IMR-90 (cell line): Measurements from ENCODE around the gene CDH23. TPM values are rescaled to one million over a fixed set of nuclear protein-coding genes. Genes with fewer than 3 reads are reported as not detected.

Experiments
- ATAC-seq: fragments of 200-7000 bp; cut with Tn5 transposase; 2 replicates; pipeline ENCODE4 v1.9.1; 2020; ENCODE audit warnings: low read depth, mild to moderate bottlenecking, moderate library complexity
- BruUV-seq: library from RNA; stranded (reverse); fragments of 400-500 nt; replicated peaks from 2 replicates; lab custom pipeline; 2021; lab: Mats Ljungman, UMichigan
- CTCF ChIA-PET: fragments of 300-600 bp; formaldehyde crosslinking; extraction: SDS; loops from one replicate; lab custom pipeline; 2021; ENCODE audit warnings: antibody characterized with exemption; lab: Yijun Ruan, JAX
- POLR2A ChIA-PET: fragments of 300-600 bp; sonication (Branson Sonifier 250); formaldehyde crosslinking; loops from one replicate; lab custom pipeline; 2022; ENCODE audit warnings: antibody characterized with exemption; ENCODE audit not compliant: unreplicated experiment; lab: Charles Lee
- DNase-seq: peaks from one replicate; pipeline ENCODE4 v3.0.0; 2013
- H2AFZ ChIP-seq: replicated peaks from 2 replicates; pipeline ENCODE3; 2013; ENCODE audit warnings: low read length, mild to moderate bottlenecking; ENCODE audit not compliant: poor library complexity
- H2AK5ac ChIP-seq: 2 replicates; pipeline ENCODE4 v1.6.1; 2013; ENCODE audit warnings: low read depth, low read length, inconsistent platforms
- H2AK9ac ChIP-seq: replicated peaks from 2 replicates; pipeline ENCODE3; 2013; ENCODE audit warnings: mild to moderate bottlenecking, low read depth, low read length, moderate library complexity; ENCODE audit not compliant: poor library complexity
- H2BK120ac ChIP-seq: 2 replicates; pipeline ENCODE4 v1.6.1; 2013; ENCODE audit warnings: low read depth, low read length, inconsistent platforms
- H2BK15ac ChIP-seq: 3 replicates; pipeline ENCODE4 v1.6.1; 2013; ENCODE audit warnings: low read depth, low read length, inconsistent platforms
- H2BK20ac ChIP-seq: 2 replicates; pipeline ENCODE4 v1.6.1; 2013; ENCODE audit warnings: low read depth, mild to moderate bottlenecking, inconsistent platforms, low read length, moderate library complexity
- H2BK5ac ChIP-seq: 2 replicates; pipeline ENCODE4 v1.6.1; 2013; ENCODE audit warnings: mild to moderate bottlenecking, low read depth, low read length, inconsistent platforms; ENCODE audit not compliant: poor library complexity, severe bottlenecking
- H3K14ac ChIP-seq: replicated peaks from 2 replicates; pipeline ENCODE4 v1.6.1; 2013; ENCODE audit warnings: low read depth, low read length, inconsistent platforms
- H3K18ac ChIP-seq: 2 replicates; pipeline ENCODE4 v1.6.1; 2013; ENCODE audit warnings: low read depth, low read length, control low read depth
- H3K23ac ChIP-seq: 2 replicates; pipeline ENCODE4 v1.6.1; 2013; ENCODE audit warnings: low read depth, low read length, inconsistent platforms
- H3K27ac ChIP-seq: 2 replicates; pipeline ENCODE4 v1.5.1; 2013; ENCODE audit warnings: mild to moderate bottlenecking, control low read depth, low read length; ENCODE audit not compliant: insufficient read depth
- H3K27me3 ChIP-seq: 2 replicates; pipeline ENCODE4 v1.6.1; 2013; ENCODE audit warnings: low read length; ENCODE audit not compliant: control insufficient read depth, insufficient read depth
- H3K36me3 ChIP-seq: 2 replicates; pipeline ENCODE4 v1.6.1; 2013; ENCODE audit warnings: low read length, mixed read lengths; ENCODE audit not compliant: control insufficient read depth, insufficient read depth
- H3K4ac ChIP-seq: 2 replicates; pipeline ENCODE4 v1.6.1; 2013; ENCODE audit warnings: low read depth, low read length, inconsistent platforms
- H3K4me1 ChIP-seq: 2 replicates; pipeline ENCODE4 v1.6.1; 2013; ENCODE audit warnings: low read length, mixed read lengths; ENCODE audit not compliant: control insufficient read depth, insufficient read depth
- H3K4me2 ChIP-seq: 2 replicates; pipeline ENCODE4 v1.6.1; 2013; ENCODE audit warnings: low read depth, mild to moderate bottlenecking, control low read depth, low read length, moderate library complexity
- H3K4me3 ChIP-seq: 2 replicates; pipeline ENCODE4 v1.5.1; 2013; ENCODE audit warnings: low read depth, mild to moderate bottlenecking, control low read depth, low read length, moderate library complexity; ENCODE audit not compliant: insufficient read depth
- H3K56ac ChIP-seq: 2 replicates; pipeline ENCODE4 v1.6.1; 2013; ENCODE audit warnings: low read length, inconsistent platforms; ENCODE audit not compliant: insufficient read depth; ENCODE audit errors: extremely low read depth
- H3K79me1 ChIP-seq, 2 experiments: 2 replicates each; pipeline ENCODE4 v1.6.1; 2013; ENCODE audit warnings: low read length in 2 of 2, inconsistent platforms in 1 of 2, low read depth in 1 of 2
- H3K9ac ChIP-seq: 2 replicates; pipeline ENCODE4 v1.6.1; 2013; ENCODE audit warnings: low read depth, low read length, control low read depth
- H3K9me1 ChIP-seq: 2 replicates; pipeline ENCODE4 v1.6.1; 2013; ENCODE audit warnings: low read length, inconsistent platforms; ENCODE audit not compliant: insufficient read depth
- H3K9me3 ChIP-seq: 2 replicates; pipeline ENCODE4 v1.6.1; 2013; ENCODE audit warnings: low read length; ENCODE audit not compliant: control insufficient read depth, insufficient read depth
- H4K20me1 ChIP-seq: 2 replicates; pipeline ENCODE4 v1.6.1; 2013; ENCODE audit warnings: low read length, inconsistent platforms; ENCODE audit not compliant: insufficient read depth
- H4K5ac ChIP-seq: 2 replicates; pipeline ENCODE4 v1.6.1; 2013; ENCODE audit warnings: mild to moderate bottlenecking, low read depth, low read length, control low read depth
- H4K8ac ChIP-seq, 2 experiments: 2 replicates each; pipeline ENCODE4 v1.6.1; 2013; ENCODE audit warnings: low read depth in 2 of 2, low read length in 2 of 2, control low read depth in 1 of 2, inconsistent platforms in 1 of 2
- H4K91ac ChIP-seq: 2 replicates; pipeline ENCODE4 v1.6.1; 2013; ENCODE audit warnings: low read depth, low read length, inconsistent platforms; ENCODE audit not compliant: insufficient read depth
- BHLHE40 ChIP-seq: fragments of 150-350 bp; IDR thresholded peaks from 2 replicates; pipeline ENCODE4 v1.6.1; 2016; ENCODE audit warnings: mild to moderate bottlenecking, low read depth, low read length
- CEBPB ChIP-seq: IDR thresholded peaks from 2 replicates; pipeline ENCODE4 v1.6.1; 2012; ENCODE audit warnings: low read depth, low read length, improper control_type of control experiment
- NFE2L2 ChIP-seq: fragments of 150-350 bp; IDR thresholded peaks from 2 replicates; pipeline ENCODE4 v1.6.1; 2016; ENCODE audit warnings: low read depth, mild to moderate bottlenecking, low read length
- POLR2A ChIP-seq: IDR thresholded peaks from 2 replicates; pipeline ENCODE4 v1.6.1; 2012; ENCODE audit warnings: mild to moderate bottlenecking, low read depth, low read length
- RCOR1 ChIP-seq: IDR thresholded peaks from 2 replicates; pipeline ENCODE4 v1.6.1; 2012; ENCODE audit warnings: mild to moderate bottlenecking, low read length, improper control_type of control experiment; ENCODE audit not compliant: insufficient replicate concordance
- WGBS, 2 experiments: methylation state at CpG; one replicate each; pipeline versions ENCODE4 v1.1.5 to v1.1.7; 2013; ENCODE audit warnings: missing lambda C conversion rate in 2 of 2; ENCODE audit not compliant: insufficient read length in 1 of 2; ENCODE audit errors: extremely low coverage in 2 of 2; 5-methylcytosine and 5-hydroxymethylcytosine counted together
- dilution Hi-C: fragments of 300-500 bp; cut with HindIII; formaldehyde crosslinking; loops from one replicate; pipeline ENCODE4 v1.14.3; 2018; ENCODE audit warnings: low sequenced_read_pairs; ENCODE audit not compliant: unreplicated experiment
- in situ Hi-C: fragments of 300-500 bp; cut with MboI; formaldehyde crosslinking; loops from 3 replicates; pipeline ENCODE4 v1.14.3; 2019; ENCODE audit warnings: low sequenced_read_pairs, inconsistent platforms, mixed read lengths
- intact Hi-C: fragments of 100-400 bp; cut with micrococcal nuclease; formaldehyde crosslinking; loops from 2 replicates; pipeline ENCODE4 v1.10.0; 2022
- polyA plus RNA-seq, 3 experiments: library from polyadenylated mRNA; depleted of rRNA; stranded (reverse); fragments of >200 nt; gene quantifications; 2 replicates each; pipeline ENCODE4 v1.2.3, GENCODE V29; 2012; ENCODE audit warnings: low replicate concordance in 1 of 3
- total RNA-seq: library from RNA; depleted of rRNA; stranded (reverse); fragments of >200 nt; gene quantifications from 2 replicates; pipeline ENCODE4 v1.2.3, GENCODE V29; 2012
- TF ChIP-seq, protein P1 (sequence below): conservative IDR thresholded peaks from 2 replicates; pipeline ENCODE4 v1.5.1; 2012; ENCODE audit warnings: mild to moderate bottlenecking, low read depth, low read length, improper control_type of control experiment

CDH23 gene
- total and polyA plus RNA-seq, 2 of the 4 experiments (the other 2 are of a cell fraction), result under 0.01 to 0.03 TPM

DNA sequence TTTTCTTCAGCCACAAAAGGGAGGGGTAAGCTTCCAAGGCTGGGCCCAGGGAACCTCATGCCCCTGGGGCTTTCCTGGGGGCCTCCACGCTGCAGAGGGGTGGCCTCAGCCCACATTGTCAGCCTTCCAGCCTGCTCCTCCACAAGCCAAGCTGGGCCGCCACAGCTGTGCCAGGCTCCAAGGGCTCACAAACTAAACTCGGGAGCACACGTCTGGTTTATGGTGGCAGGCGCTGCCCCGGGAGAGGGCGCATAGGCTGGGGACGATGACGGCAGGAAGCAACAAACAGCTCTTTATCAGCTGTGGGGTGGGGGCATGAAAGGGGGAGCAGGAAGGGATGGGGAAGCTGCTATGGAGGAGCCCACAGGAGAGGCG lies 6.3 kb upstream of the CDH23 start:
- no peak for TF ChIP-seq NFE2L2
- TF ChIP-seq CEBPB, result no peak
- TF ChIP-seq RCOR1, result no peak
- TF ChIP-seq POLR2A, result no peak
- TF ChIP-seq, protein P1, sequence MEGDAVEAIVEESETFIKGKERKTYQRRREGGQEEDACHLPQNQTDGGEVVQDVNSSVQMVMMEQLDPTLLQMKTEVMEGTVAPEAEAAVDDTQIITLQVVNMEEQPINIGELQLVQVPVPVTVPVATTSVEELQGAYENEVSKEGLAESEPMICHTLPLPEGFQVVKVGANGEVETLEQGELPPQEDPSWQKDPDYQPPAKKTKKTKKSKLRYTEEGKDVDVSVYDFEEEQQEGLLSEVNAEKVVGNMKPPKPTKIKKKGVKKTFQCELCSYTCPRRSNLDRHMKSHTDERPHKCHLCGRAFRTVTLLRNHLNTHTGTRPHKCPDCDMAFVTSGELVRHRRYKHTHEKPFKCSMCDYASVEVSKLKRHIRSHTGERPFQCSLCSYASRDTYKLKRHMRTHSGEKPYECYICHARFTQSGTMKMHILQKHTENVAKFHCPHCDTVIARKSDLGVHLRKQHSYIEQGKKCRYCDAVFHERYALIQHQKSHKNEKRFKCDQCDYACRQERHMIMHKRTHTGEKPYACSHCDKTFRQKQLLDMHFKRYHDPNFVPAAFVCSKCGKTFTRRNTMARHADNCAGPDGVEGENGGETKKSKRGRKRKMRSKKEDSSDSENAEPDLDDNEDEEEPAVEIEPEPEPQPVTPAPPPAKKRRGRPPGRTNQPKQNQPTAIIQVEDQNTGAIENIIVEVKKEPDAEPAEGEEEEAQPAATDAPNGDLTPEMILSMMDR, result no peak
- TF ChIP-seq BHLHE40, result no peak
- ChIA-PET POLR2A (no interaction called here), CTCF (no interaction called here)
- Histone ChIP-seq H3K4me3 (no peak overlapping the region), H4K20me1 (no peaks in the 10 kb centered on the region), H3K4me2 (no peak overlapping the region), H3K18ac (no peak overlapping the region), H2BK120ac (no peak overlapping the region), H2AK9ac (no peak overlapping the region), H2BK15ac (no peak overlapping the region), H3K4ac (no peak overlapping the region), H3K23ac (no peak overlapping the region), H4K8ac (no peak overlapping the region), H2AFZ (no peak overlapping the region), H2BK5ac (no peak overlapping the region), H4K5ac (no peak overlapping the region), H2AK5ac (no peak overlapping the region), H3K9me3 (no peaks in the 10 kb centered on the region), H3K9ac (no peak overlapping the region), H3K27ac (no peak overlapping the region), H3K56ac (no peak overlapping the region), H4K91ac (no peak overlapping the region), H3K79me1 (no peaks in the 10 kb centered on the region), H3K27me3 (peaks cover 79% of the 10 kb centered on the region), H3K4me1 (no peaks in the 10 kb centered on the region), H3K9me1 (no peaks in the 10 kb centered on the region), H3K14ac (no peak overlapping the region), H3K36me3 (no peaks in the 10 kb centered on the region), H2BK20ac (no peak overlapping the region)
- no peak for ATAC-seq
- intact Hi-C loops, result no loop called here
- DNase-seq, result no peak
- no TSS peak for BruUV-seq
- in situ Hi-C loops, result no loop called here
- dilution Hi-C loops, result no loop called here
- WGBS, 2 experiments, result 0% methylated on average over 4 of the region's 10 CpGs; no CpG with 5 or more reads in 1 of the 2 experiments
